Uterus (tissue), 4 donors: ENCODE measurements around the gene IL25. TPM values are rescaled to one million over a fixed set of nuclear protein-coding genes. Genes with fewer than 3 reads are reported as not detected.

ENCODE experiments used
- DNase-seq, 2 donors: peaks; one replicate each; pipeline ENCODE4 v3.0.0-alpha.2; 2019 to 2020
- H3K27ac ChIP-seq, 2 donors: fragments of 200-600 bp; sonication (generic); 1 replicate in 1 of 2; 2 replicates in 1 of 2; pipeline ENCODE4 v1.5.1; 2016 to 2018
- H3K27me3 ChIP-seq, 2 donors: fragments of 200-600 bp; sonication (generic); one replicate each; pipeline ENCODE4 v1.5.1; 2018 to 2019; ENCODE audit warnings: control low read depth in 1 of 2
- H3K36me3 ChIP-seq, 2 donors: fragments of 200-600 bp; sonication (generic); one replicate each; pipeline ENCODE4 v1.5.1; 2019; ENCODE audit warnings: control low read depth in 1 of 2
- H3K4me1 ChIP-seq, 2 donors: fragments of 200-600 bp; sonication (generic); one replicate each; pipeline ENCODE4 v1.5.1; 2018 to 2019; ENCODE audit warnings: control low read depth in 1 of 2
- H3K4me3 ChIP-seq, 2 donors: fragments of 200-600 bp; sonication (generic); 1 replicate in 1 of 2; 2 replicates in 1 of 2; pipeline ENCODE4 v1.5.1; 2018 to 2019; ENCODE audit warnings: mild to moderate bottlenecking in 1 of 2
- H3K9me3 ChIP-seq, 2 donors: fragments of 200-600 bp; sonication (generic); one replicate each; pipeline ENCODE4 v1.5.1; 2019; ENCODE audit warnings: control low read depth in 1 of 2
- CTCF ChIP-seq, 4 experiments: fragments of 200-600 bp in 2 of 4; fragments of 450-650 bp in 2 of 4; sonication (generic) in 2 of 4; IDR thresholded peaks; one replicate each; pipeline ENCODE4 v1.5.1; 2016 to 2019; ENCODE audit warnings: antibody characterized with exemption in 4 of 4, mild to moderate bottlenecking in 2 of 4, moderate library complexity in 1 of 4
- POLR2A ChIP-seq, 2 donors: fragments of 450-650 bp; IDR thresholded peaks; one replicate each; pipeline ENCODE4 v1.6.1; 2016; ENCODE audit warnings: antibody characterized with exemption in 2 of 2, mild to moderate bottlenecking in 1 of 2, moderate library complexity in 1 of 2
- intact Hi-C: fragments of 100-400 bp; cut with DNase I; formaldehyde crosslinking; loops from one replicate; pipeline ENCODE4 v1.15.1; 2023; ENCODE audit warnings: low total_unique reads
- total RNA-seq, 4 donors: library from RNA; depleted of rRNA in 3 of 4; stranded (reverse); fragments of >200 nt in 3 of 4; gene quantifications; one replicate each; pipeline versions ENCODE4 v1.1.0 to v1.2.4, GENCODE V29; 2014 to 2023
- donor health status: DM: yes; HTN: yes; CAD: no.

The IL25 gene
- total RNA-seq, 4 donors from 2014 or later: not detected

GRCh38 chr14:23358042-23358441, 14.6 kb upstream of the IL25 start:
- intact Hi-C loops: no loop called here
- no peak overlapping the region for H3K4me3 ChIP-seq
- H3K36me3 ChIP-seq: no peaks in the 10 kb centered on the region
- TF ChIP-seq CTCF (IDR thresholded peaks at IDR 0.05) (no peak), POLR2A (IDR thresholded peaks at IDR 0.05) (no peak)
- no peak for DNase-seq
- no peaks in the 10 kb centered on the region for H3K27me3 ChIP-seq
- H3K9me3 ChIP-seq: no peaks in the 10 kb centered on the region
- no peaks in the 10 kb centered on the region for H3K4me1 ChIP-seq
- H3K27ac ChIP-seq: no peak overlapping the region

- H3K9me3 ChIP-seq: no peaks in the 10 kb centered on the region
- intact Hi-C loops: no loop called here
- DNase-seq: no peak
- peaks cover 0 to 4% of the 10 kb centered on the region in 2 donors for H3K4me1 ChIP-seq
- no peak overlapping the region for H3K4me3 ChIP-seq
- TF ChIP-seq CTCF (IDR thresholded peaks at IDR 0.05) (no peak), POLR2A (IDR thresholded peaks at IDR 0.05) (no peak)
- H3K36me3 ChIP-seq: no peaks in the 10 kb centered on the region
- H3K27ac ChIP-seq: no peak overlapping the region
- no peaks in the 10 kb centered on the region for H3K27me3 ChIP-seq
Observed at GRCh38 chr14:23358553-23359166, 13.9 kb upstream of the IL25 start.

- intact Hi-C loops: no loop called here
- Histone ChIP-seq H3K9me3 (no peaks in the 10 kb centered on the region), H3K36me3 (no peaks in the 10 kb centered on the region), H3K27me3 (no peaks in the 10 kb centered on the region), H3K4me3 (no peak overlapping the region), H3K4me1 (peaks cover 0 to 7% of the 10 kb centered on the region in 2 donors), H3K27ac (no peak overlapping the region)
- TF ChIP-seq POLR2A (IDR thresholded peaks at IDR 0.05): no peak
- TF ChIP-seq CTCF (IDR thresholded peaks at IDR 0.05): no peak
- DNase-seq: no peak
Observed at GRCh38 chr14:23359167-23359626, 13.4 kb upstream of the IL25 start.

- H3K36me3 ChIP-seq: no peaks in the 10 kb centered on the region
- H3K27ac ChIP-seq: peak overlapping the region in 1 of 2 donors; percentile 31
- TF ChIP-seq CTCF (IDR thresholded peaks at IDR 0.05): no peak
- no peak for TF ChIP-seq POLR2A (IDR thresholded peaks at IDR 0.05)
- intact Hi-C loops: no loop called here
- H3K4me3 ChIP-seq: no peak overlapping the region
- no peaks in the 10 kb centered on the region for H3K27me3 ChIP-seq
- peaks cover 0 to 7% of the 10 kb centered on the region in 2 donors for H3K4me1 ChIP-seq
- no peaks in the 10 kb centered on the region for H3K9me3 ChIP-seq
- DNase-seq: no peak
Observed at GRCh38 chr14:23359722-23360447, 12.7 kb upstream of the IL25 start.

- TF ChIP-seq CTCF (IDR thresholded peaks at IDR 0.05) (no peak), POLR2A (IDR thresholded peaks at IDR 0.05) (no peak)
- H3K4me3 ChIP-seq: no peak overlapping the region
- H3K36me3 ChIP-seq: no peaks in the 10 kb centered on the region
- intact Hi-C loops: no loop called here
- DNase-seq: no peak
- H3K27me3 ChIP-seq: no peaks in the 10 kb centered on the region
- no peaks in the 10 kb centered on the region for H3K9me3 ChIP-seq
- peak overlapping the region in 1 of 2 donors; percentile 31 for H3K27ac ChIP-seq
- peaks cover 0 to 7% of the 10 kb centered on the region in 2 donors for H3K4me1 ChIP-seq
Observed at GRCh38 chr14:23360496-23360895, 12.1 kb upstream of the IL25 start.
